HG02678 (cell line): ENCODE results near the gene UNC5A.

Experiments used
- ATAC-seq: cut with Tn5 transposase; IDR thresholded peaks from one replicate; pipeline ENCODE4 v1.9.1; 2021; ENCODE audit warnings: mild to moderate bottlenecking, moderate library complexity; ENCODE audit not compliant: unreplicated experiment

Gene UNC5A

GRCh38 chr5:176877793-176878331 is 67.5 kb downstream of the UNC5A start:
- ATAC-seq, result no peak

- ATAC-seq, result no peak
Observed at GRCh38 chr5:176878463-176878862, 68.1 kb downstream of the UNC5A start.

- ATAC-seq, result no peak
Observed at GRCh38 chr5:176878906-176879662, 68.7 kb downstream of the UNC5A start.

GRCh38 chr5:176879663-176880361 is 69.5 kb downstream of the UNC5A start:
- ATAC-seq, result no peak

- ATAC-seq, result no peak
Observed at GRCh38 chr5:176880366-176881020, 70.1 kb downstream of the UNC5A start.

- no peak for ATAC-seq
Observed at GRCh38 chr5:176881021-176881749, 70.8 kb downstream of the UNC5A start.

GRCh38 chr5:176881816-176882566 is 71.6 kb downstream of the UNC5A start:
- no peak for ATAC-seq

GRCh38 chr5:176882567-176882903 is 72.2 kb downstream of the UNC5A start:
- ATAC-seq, result no peak

GRCh38 chr5:176883700-176884570 is 73.6 kb downstream of the UNC5A start:
- no peak for ATAC-seq

- ATAC-seq, result no peak
Observed at GRCh38 chr5:176884571-176884890, 74.2 kb downstream of the UNC5A start.

- no peak for ATAC-seq
Observed at GRCh38 chr5:176886336-176887251, 76.2 kb downstream of the UNC5A start.

GRCh38 chr5:176887252-176887849 is 77.0 kb downstream of the UNC5A start:
- ATAC-seq, result no peak

- ATAC-seq, result no peak
Observed at GRCh38 chr5:176888016-176888864, 77.9 kb downstream of the UNC5A start.

GRCh38 chr5:176888865-176889165 is 78.5 kb downstream of the UNC5A start:
- no peak for ATAC-seq

- no peak for ATAC-seq
Observed at GRCh38 chr5:176889321-176890280, 79.2 kb downstream of the UNC5A start.
